Sigmoid colon (tissue), 4 donors: ENCODE results near the gene CERKL.

Source experiments
- CTCF ChIP-seq, 4 experiments: fragments of 450-650 bp in 3 of 4; fragments of 200-600 bp in 1 of 4; IDR thresholded peaks; one replicate each; pipeline ENCODE4 v1.5.1; 2016 to 2019; ENCODE audit warnings: antibody characterized with exemption in 4 of 4, mild to moderate bottlenecking in 3 of 4, moderate library complexity in 2 of 4
- EP300 ChIP-seq, 4 donors: sonication (generic); formaldehyde crosslinking; IDR thresholded peaks; one replicate each; pipeline ENCODE4 v1.6.1; 2017; ENCODE audit warnings: antibody characterized with exemption in 4 of 4
- POLR2A ChIP-seq, 2 donors: fragments of 450-650 bp; IDR thresholded peaks; one replicate each; pipeline ENCODE4 v1.6.1; 2016; ENCODE audit warnings: antibody characterized with exemption in 2 of 2, mild to moderate bottlenecking in 2 of 2, moderate library complexity in 2 of 2
- POLR2AphosphoS5 ChIP-seq, 4 donors: sonication (generic); formaldehyde crosslinking; IDR thresholded peaks; one replicate each; pipeline ENCODE4 v1.6.1; 2017; ENCODE audit warnings: antibody characterized with exemption in 4 of 4

GRCh38 chr2:181499231-181499630 is 157.7 kb downstream of the CERKL start:
- TF ChIP-seq CTCF (IDR thresholded peaks at IDR 0.05) (no peak), POLR2AphosphoS5 (IDR thresholded peaks at IDR 0.05) (no peak), POLR2A (IDR thresholded peaks at IDR 0.05) (no peak), EP300 (IDR thresholded peaks at IDR 0.05) (no peak)
